ENCODE data around the gene HS3ST3B1. TPM values are rescaled to one million over a fixed set of nuclear protein-coding genes. Genes with fewer than 3 reads are reported as not detected.

HS3ST3B1 gene
- 5.0 TPM for polyA plus RNA-seq (2013, experiment 1 of 2; ENCODE audit: insufficient read length)
- polyA plus RNA-seq (2013, experiment 2 of 2; ENCODE audit: insufficient read length): 3.4 TPM

- DNase-seq: peak; percentile 100
These were observed at the start of gene HS3ST3B1 for GRCh38 chr17:14300575-14301278. Gene HS3ST3B1, plus strand, starts transcription at chr17:14301081. Its CDS starts 438 bp downstream, at chr17:14301519.

GRCh38 chr17:14261406-14261805 lies 39.5 kb upstream of the HS3ST3B1 start:
- DNase-seq: no peak

- DNase-seq: no peak
These were observed 32.6 kb upstream of the HS3ST3B1 start for GRCh38 chr17:14268264-14268663.

- peak; percentile 2 for DNase-seq
These were observed 31.4 kb upstream of the HS3ST3B1 start for GRCh38 chr17:14269473-14269872.

GRCh38 chr17:14270508-14270907 lies 30.4 kb upstream of the HS3ST3B1 start:
- DNase-seq: no peak

- DNase-seq: no peak
These were observed 24.2 kb upstream of the HS3ST3B1 start for GRCh38 chr17:14276535-14277250.

GRCh38 chr17:14281530-14281929 lies 19.4 kb upstream of the HS3ST3B1 start:
- DNase-seq: no peak

- no peak for DNase-seq
These were observed 18.2 kb upstream of the HS3ST3B1 start for GRCh38 chr17:14282726-14283125.

GRCh38 chr17:14289162-14289561 lies 11.7 kb upstream of the HS3ST3B1 start:
- DNase-seq: no peak

GRCh38 chr17:14294876-14295275 lies 6.0 kb upstream of the HS3ST3B1 start:
- no peak for DNase-seq

- DNase-seq: no peak
These were observed 5.2 kb upstream of the HS3ST3B1 start for GRCh38 chr17:14295676-14296075.

- no peak for DNase-seq
These were observed 4.5 kb upstream of the HS3ST3B1 start for GRCh38 chr17:14296166-14296910.

GRCh38 chr17:14297161-14297851 lies 3.6 kb upstream of the HS3ST3B1 start:
- DNase-seq: peak; percentile 70

GRCh38 chr17:14298221-14298946 lies 2.5 kb upstream of the HS3ST3B1 start:
- DNase-seq: no peak

- DNase-seq: no peak
These were observed 2.0 kb upstream of the HS3ST3B1 start for GRCh38 chr17:14298947-14299279.

- DNase-seq: peak; percentile 50
These were observed 1.4 kb upstream of the HS3ST3B1 start for GRCh38 chr17:14299280-14300141.

- DNase-seq: no peak
These were observed 604 bp downstream of the HS3ST3B1 start for GRCh38 chr17:14301279-14302090.

- DNase-seq: peak; percentile 60
These were observed 1.2 kb downstream of the HS3ST3B1 start for GRCh38 chr17:14302091-14302430.

- DNase-seq: peak; percentile 87
These were observed 1.7 kb downstream of the HS3ST3B1 start for GRCh38 chr17:14302431-14303099.
